GM10847 (cell line): ENCODE measurements around the gene GALR3.

Experiments
- POLR2A ChIP-seq: IDR thresholded peaks from 2 replicates; pipeline ENCODE4 v1.6.1; 2011; ENCODE audit not compliant: insufficient read length; ENCODE audit errors: extremely low read depth

Gene GALR3

DNA sequence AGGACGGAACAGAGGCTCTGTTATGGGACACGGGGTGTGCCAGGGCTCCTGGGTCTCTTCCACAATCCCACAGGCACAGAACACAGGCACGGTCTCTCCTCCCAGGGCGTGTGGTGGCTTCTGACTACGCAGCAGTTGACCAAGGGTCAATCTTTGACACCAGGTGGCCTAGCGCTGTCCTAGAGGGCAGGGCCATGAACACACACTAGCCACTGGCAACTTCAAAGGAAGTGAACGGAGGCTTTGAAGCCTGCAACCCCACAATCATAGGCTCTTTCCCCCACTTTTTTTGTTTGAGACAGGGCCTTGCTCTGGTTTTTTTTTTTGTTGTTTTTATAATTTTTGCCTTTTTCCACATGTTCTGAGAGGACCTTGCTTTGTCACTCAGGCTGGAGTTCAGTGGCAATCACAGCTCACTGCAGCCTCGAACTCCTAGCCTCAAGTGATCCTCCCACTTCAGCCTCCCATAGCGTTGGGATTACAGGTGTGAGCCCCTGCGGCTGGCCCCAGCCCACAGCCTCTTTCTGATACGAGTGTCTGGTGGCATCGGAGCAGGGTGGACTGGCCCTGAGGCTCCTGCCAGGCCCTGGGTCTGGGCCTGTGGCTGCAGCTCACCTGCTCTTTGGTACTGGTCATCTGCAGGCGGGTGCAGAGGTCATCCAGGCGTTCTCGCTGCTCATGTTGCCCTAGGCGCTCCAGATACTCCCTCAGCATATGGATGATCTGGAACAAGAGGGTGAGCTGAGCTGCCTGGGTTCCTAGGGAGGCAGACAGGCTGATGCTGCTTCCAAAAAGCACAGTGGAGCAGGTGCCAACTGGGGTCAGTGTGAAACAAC, 9.1 kb downstream of the GALR3 start:
- no peak for TF ChIP-seq POLR2A

- no peak for TF ChIP-seq POLR2A
These were observed 19.0 kb downstream of the GALR3 start for GRCh38 chr22:37842015-37842793.

- no peak for TF ChIP-seq POLR2A
These were observed 20.5 kb downstream of the GALR3 start for GRCh38 chr22:37843741-37844089.

- TF ChIP-seq POLR2A = no peak
These were observed 21.7 kb downstream of the GALR3 start for GRCh38 chr22:37844904-37845329.

GRCh38 chr22:37846433-37846832, 23.3 kb downstream of the GALR3 start:
- no peak for TF ChIP-seq POLR2A

DNA sequence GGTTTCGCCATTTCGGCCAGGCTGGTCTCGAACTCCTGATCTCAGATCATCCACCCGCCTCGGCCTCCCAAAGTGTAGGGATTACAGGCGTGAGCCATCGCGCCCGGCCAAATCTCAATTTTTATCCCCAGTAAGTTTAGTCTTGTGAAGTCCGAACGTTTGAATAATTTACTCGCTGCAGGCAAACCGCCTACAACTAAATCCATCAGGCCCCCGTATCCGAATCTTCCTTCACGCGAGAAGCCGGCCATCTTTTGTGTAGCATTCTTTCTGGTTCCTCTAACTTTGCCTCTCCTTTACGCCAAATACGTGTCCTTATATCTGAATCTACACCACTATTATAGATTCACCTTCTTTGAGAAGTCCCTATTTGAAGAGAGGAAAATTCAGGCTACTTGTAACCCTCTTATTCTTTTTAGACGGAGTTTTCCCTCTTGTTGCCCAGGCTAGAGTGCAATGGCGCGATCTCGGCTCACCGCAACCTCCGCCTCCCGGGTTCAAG, 25.5 kb downstream of the GALR3 start:
- TF ChIP-seq POLR2A = no peak

- no peak for TF ChIP-seq POLR2A
These were observed 26.0 kb downstream of the GALR3 start, which contains the start of gene EIF3L for GRCh38 chr22:37849089-37849751. TSS of gene EIF3L (plus strand) at chr22:37849419. CDS start at chr22:37849450, 31 bp downstream.

DNA sequence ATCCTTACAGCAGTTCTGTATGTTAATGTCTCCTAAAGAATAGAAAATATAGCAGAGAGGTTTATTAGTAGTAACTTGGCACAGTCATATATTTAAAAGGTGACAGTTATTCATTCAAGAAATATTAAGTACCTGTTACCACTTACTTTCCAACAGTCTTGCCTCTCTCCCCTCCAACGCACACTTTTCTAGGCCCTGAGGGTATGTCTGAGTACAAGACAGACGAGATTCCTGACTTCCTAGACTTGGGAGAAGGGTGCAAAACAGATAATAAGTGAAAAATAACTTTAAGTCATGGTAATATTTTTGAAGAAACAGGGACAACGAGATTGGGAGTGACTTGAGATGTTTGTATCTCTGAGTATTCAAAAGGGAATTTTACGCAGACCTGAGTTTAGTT, 27.6 kb downstream of the GALR3 start:
- no peak for TF ChIP-seq POLR2A

DNA sequence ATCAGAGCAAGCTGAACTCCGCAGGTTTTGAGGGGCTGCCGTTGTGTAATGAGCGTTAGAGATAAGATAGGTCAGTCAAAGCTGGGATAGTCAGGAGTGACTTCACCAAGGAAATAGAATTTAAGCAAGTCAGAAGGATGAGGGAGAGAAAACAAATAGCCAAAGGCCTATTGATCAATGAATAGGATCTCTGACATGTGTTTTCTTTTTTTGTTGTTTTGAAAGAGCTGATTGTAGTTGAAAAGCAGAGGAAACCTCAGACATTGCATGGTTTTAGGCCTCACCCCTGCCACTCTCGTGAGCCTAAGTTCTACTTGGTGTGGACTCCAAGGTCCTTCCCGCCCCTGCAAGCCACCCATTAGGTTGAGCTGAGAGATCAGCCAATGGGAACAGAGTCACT, 29.2 kb downstream of the GALR3 start:
- TF ChIP-seq POLR2A = no peak

GRCh38 chr22:37854946-37855345, 31.8 kb downstream of the GALR3 start:
- TF ChIP-seq POLR2A = no peak

DNA sequence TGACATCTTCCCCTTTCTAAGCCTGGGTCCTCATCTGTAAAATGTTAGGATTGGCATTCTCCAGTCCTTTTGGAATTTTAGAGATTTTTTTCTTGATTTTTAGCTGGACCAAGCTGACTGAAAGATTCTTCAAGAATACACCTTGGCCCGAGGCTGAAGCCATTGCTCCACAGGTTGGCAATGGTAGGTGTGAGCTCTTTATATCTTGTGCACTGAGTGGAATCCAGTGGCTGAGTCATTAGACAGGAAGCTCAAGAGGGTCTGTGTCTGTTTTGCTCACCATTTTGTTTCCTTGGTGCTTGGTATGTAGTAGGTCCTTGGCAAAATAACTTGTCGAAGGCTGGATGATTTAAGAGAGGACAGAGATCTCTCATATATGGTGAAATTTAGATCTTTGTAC, 32.3 kb downstream of the GALR3 start:
- no peak for TF ChIP-seq POLR2A

DNA sequence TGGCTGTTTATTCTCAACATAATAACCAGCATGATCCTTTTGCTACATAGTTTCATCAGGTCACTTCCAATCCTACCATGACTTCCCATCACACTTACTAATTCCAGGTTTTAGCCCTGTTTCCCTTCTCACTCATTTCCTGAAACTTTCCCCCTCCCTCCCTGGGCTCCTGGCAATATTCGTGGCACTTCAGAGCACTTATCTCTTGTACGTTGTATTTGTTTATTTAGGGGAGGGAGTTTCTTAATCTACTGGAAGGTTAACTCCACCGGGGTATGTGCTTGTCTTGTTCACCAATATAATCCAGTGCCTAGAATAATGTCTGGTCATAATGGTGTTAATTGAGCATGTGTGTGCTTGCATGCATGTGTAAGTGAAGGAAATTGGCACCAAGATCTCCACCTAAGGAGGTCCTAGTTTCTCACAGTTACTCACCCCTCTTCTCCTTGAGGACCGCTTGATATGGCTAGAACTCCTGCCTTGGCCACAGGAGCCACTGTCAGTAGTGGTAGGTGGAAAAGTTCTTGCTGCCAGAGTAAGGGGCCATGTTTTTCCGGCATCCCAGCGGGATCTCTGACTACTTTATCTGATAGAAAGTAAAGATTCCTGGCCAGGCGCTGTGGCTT, 37.7 kb downstream of the GALR3 start:
- no peak for TF ChIP-seq POLR2A

GRCh38 chr22:37862570-37863325, 39.6 kb downstream of the GALR3 start:
- TF ChIP-seq POLR2A = no peak

DNA sequence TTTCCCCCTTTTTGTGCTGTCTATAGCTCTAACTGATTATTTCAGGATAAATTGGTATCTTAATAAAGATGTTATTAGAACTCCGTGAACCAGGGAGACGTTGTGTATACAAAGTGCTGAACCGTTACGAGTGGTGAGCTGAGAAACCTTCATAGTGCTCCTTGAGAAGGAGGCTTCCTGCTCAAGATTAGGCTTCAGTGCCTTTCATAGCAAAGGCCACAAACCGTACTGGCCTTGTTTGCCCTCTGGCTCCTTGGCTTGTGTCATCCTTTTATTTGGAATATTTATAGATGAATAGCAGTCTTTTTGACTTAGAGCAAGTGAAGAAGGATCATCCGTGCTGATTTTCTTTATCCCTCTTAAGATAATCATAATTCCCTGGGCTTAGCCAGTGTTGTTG, 42.3 kb downstream of the GALR3 start:
- no peak for TF ChIP-seq POLR2A
